ENCODE measurements around the gene UACA. TPM values are rescaled to one million over a fixed set of nuclear protein-coding genes. Genes with fewer than 3 reads are reported as not detected.
A peak's percentile ranks its signal among the peaks of the same experiment; 100 is the strongest.
"Not testable (repeated sequence)": the region's sequence is repeated elsewhere in the genome, so short reads cannot be mapped to it uniquely, and the experiment has no call there.

The UACA gene
- total RNA-seq, 1 donor from 2014 or later = 264 TPM

- Mint-ChIP-seq H3K4me1 (ENCODE audit: unreplicated experiment) (peaks cover 71% of the 10 kb centered on the region), H3K27ac (ENCODE audit: unreplicated experiment) (peak overlapping the region; percentile 27), H3K4me3 (ENCODE audit: unreplicated experiment) (no peak overlapping the region), H3K27me3 (ENCODE audit: unreplicated experiment) (no peaks in the 10 kb centered on the region), H3K36me3 (ENCODE audit: unreplicated experiment) (peaks cover 23% of the 10 kb centered on the region), H3K9me3 (ENCODE audit: unreplicated experiment) (peaks cover 6% of the 10 kb centered on the region)
- TF ChIP-seq, protein P1, sequence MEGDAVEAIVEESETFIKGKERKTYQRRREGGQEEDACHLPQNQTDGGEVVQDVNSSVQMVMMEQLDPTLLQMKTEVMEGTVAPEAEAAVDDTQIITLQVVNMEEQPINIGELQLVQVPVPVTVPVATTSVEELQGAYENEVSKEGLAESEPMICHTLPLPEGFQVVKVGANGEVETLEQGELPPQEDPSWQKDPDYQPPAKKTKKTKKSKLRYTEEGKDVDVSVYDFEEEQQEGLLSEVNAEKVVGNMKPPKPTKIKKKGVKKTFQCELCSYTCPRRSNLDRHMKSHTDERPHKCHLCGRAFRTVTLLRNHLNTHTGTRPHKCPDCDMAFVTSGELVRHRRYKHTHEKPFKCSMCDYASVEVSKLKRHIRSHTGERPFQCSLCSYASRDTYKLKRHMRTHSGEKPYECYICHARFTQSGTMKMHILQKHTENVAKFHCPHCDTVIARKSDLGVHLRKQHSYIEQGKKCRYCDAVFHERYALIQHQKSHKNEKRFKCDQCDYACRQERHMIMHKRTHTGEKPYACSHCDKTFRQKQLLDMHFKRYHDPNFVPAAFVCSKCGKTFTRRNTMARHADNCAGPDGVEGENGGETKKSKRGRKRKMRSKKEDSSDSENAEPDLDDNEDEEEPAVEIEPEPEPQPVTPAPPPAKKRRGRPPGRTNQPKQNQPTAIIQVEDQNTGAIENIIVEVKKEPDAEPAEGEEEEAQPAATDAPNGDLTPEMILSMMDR (IDR thresholded peaks at IDR 0.05) = no peak
- no peak for DNase-seq (ENCODE audit: extremely low spot score, unreplicated experiment)
Observed at GRCh38 chr15:70750203-70750869, 13.0 kb downstream of the UACA start.

GRCh38 chr15:70748281-70748747, 15.0 kb downstream of the UACA start:
- Mint-ChIP-seq H3K4me3 (ENCODE audit: unreplicated experiment) (no peak overlapping the region), H3K9me3 (ENCODE audit: unreplicated experiment) (peaks cover 6% of the 10 kb centered on the region), H3K27ac (ENCODE audit: unreplicated experiment) (no peak overlapping the region), H3K36me3 (ENCODE audit: unreplicated experiment) (peaks cover 16% of the 10 kb centered on the region), H3K4me1 (ENCODE audit: unreplicated experiment) (peaks cover 74% of the 10 kb centered on the region), H3K27me3 (ENCODE audit: unreplicated experiment) (no peaks in the 10 kb centered on the region)
- TF ChIP-seq, protein P1 (IDR thresholded peaks at IDR 0.05) = no peak
- DNase-seq (ENCODE audit: extremely low spot score, unreplicated experiment) = no peak

DNA sequence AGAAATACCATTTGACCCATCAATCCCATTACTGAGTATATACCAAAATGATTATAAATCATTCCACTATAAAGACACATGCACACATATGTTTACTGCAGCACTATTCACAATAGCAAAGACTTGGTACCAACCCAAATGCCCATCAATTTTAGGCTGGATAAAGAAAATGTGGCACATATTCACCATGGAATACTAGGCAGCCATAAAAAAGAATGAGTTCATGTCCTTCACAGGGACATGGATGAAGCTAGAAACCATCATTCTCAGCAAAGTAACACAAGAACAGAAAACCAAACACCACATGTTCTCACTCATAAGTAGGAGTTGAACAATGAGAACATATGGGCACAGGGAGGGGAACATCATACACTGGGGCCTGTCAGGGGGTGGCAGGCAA, 16.8 kb downstream of the UACA start:
- not testable (repeated sequence) for H3K4me3 Mint-ChIP-seq (ENCODE audit: unreplicated experiment); H3K27me3 Mint-ChIP-seq (ENCODE audit: unreplicated experiment); H3K9me3 Mint-ChIP-seq (ENCODE audit: unreplicated experiment); DNase-seq (ENCODE audit: extremely low spot score, unreplicated experiment); H3K27ac Mint-ChIP-seq (ENCODE audit: unreplicated experiment)
- Mint-ChIP-seq H3K4me1 (ENCODE audit: unreplicated experiment) (peaks cover 74% of the 10 kb centered on the region), H3K36me3 (ENCODE audit: unreplicated experiment) (peaks cover 15% of the 10 kb centered on the region)

DNA sequence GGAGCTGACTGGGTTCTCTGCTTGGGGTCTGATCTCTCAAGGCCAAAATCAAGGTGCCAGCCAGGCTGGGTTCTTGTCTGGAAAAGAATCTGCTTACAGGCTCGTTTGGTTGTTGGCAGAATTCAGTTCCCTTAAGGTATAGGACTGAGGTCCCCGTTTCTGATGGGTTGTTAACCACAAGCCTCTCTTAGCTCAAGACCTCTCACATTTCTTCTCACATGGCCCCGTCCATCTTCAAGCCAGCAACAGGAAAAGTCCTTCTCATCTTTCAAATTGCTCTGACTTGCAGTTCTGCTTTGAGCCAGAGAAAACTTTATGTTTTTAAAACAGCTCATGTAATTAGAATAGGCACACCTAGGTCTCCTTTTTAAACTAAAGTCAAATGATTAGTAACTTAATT, 20.4 kb downstream of the UACA start:
- Mint-ChIP-seq H3K27ac (ENCODE audit: unreplicated experiment) (peak overlapping the region; percentile 78), H3K36me3 (ENCODE audit: unreplicated experiment) (peaks cover 10% of the 10 kb centered on the region), H3K4me3 (ENCODE audit: unreplicated experiment) (peak overlapping the region; percentile 10), H3K4me1 (ENCODE audit: unreplicated experiment) (peaks cover 69% of the 10 kb centered on the region), H3K9me3 (ENCODE audit: unreplicated experiment) (peaks cover 6% of the 10 kb centered on the region), H3K27me3 (ENCODE audit: unreplicated experiment) (no peaks in the 10 kb centered on the region)
- TF ChIP-seq, protein P1 (IDR thresholded peaks at IDR 0.05) = no peak
- DNase-seq (ENCODE audit: extremely low spot score, unreplicated experiment) = no peak

DNA sequence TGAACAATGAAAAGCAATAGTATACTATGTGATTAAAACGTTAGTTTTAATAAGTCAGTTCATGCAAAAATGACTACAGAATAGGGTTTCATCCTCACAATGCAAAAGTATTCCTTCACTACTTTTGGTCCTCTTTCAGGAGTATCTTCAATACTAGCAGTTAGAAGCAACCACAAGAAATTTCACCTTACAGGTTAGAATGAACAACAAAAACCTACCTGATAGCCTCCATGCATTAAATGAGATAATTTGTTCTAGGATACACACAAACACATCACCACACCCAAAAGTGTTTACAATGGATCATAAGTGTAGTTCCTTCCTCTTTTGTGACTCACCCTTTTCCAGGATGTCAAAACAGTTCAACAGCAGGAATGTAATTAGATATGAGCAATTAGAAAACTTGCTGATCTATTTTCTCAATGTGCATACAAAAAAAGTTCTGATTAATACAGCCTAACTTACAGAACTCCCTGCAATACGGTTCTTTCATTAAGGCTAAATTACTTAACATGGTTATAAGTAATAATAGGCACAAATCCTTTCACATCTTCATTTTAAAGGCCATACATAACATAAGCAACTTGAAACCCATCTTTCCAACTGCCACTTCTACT, 21.6 kb downstream of the UACA start:
- Mint-ChIP-seq H3K27ac (ENCODE audit: unreplicated experiment) (peak overlapping the region; percentile 63), H3K9me3 (ENCODE audit: unreplicated experiment) (peaks cover 6% of the 10 kb centered on the region), H3K36me3 (ENCODE audit: unreplicated experiment) (peaks cover 13% of the 10 kb centered on the region), H3K4me3 (ENCODE audit: unreplicated experiment) (no peak overlapping the region), H3K4me1 (ENCODE audit: unreplicated experiment) (peaks cover 69% of the 10 kb centered on the region), H3K27me3 (ENCODE audit: unreplicated experiment) (no peaks in the 10 kb centered on the region)
- DNase-seq (ENCODE audit: extremely low spot score, unreplicated experiment) = no peak
- TF ChIP-seq, protein P1 (IDR thresholded peaks at IDR 0.05) = no peak

Measured in osteocyte (in vitro differentiated cells).